ENCODE measurements around the gene PMVK.

The PMVK gene

GRCh38 chr1:154883919-154884868 is 52.3 kb downstream of the PMVK start:
- ATAC-seq (ENCODE audit: insufficient read depth, low read depth) (no peak), DNase-seq (no peak)
- no peaks in the 10 kb centered on the region for H3K79me2 ChIP-seq (ENCODE audit: insufficient read depth, low read length)
- H4K20me1 ChIP-seq (ENCODE audit: insufficient read depth, low read length), result no peaks in the 10 kb centered on the region
- H3K9ac ChIP-seq (ENCODE audit: low read depth, low read length), result no peak overlapping the region
- no peak for TF ChIP-seq EZH2 (IDR thresholded peaks at IDR 0.05; ENCODE audit: borderline replicate concordance, low read depth, low read length, severe bottlenecking)
- no peak for TF ChIP-seq CTCF (IDR thresholded peaks at IDR 0.05; ENCODE audit: borderline replicate concordance, extremely low read depth, low read length, poor library complexity, severe bottlenecking)
- no peak overlapping the region for H2AFZ ChIP-seq (ENCODE audit: low read depth, low read length)
- H3K27ac ChIP-seq (ENCODE audit: low read length), result no peak overlapping the region
- H3K9me3 ChIP-seq (ENCODE audit: insufficient read depth, low read length, severe bottlenecking), result no peaks in the 10 kb centered on the region
- H3K36me3 ChIP-seq (ENCODE audit: insufficient read depth, low read length), result no peaks in the 10 kb centered on the region
- no peak overlapping the region for H3K4me2 ChIP-seq (ENCODE audit: insufficient read depth, low read length)
- no peak overlapping the region for H3K4me3 ChIP-seq (ENCODE audit: low read depth in 1 of 2, low read length in 2 of 2)
- no peaks in the 10 kb centered on the region for H3K4me1 ChIP-seq (ENCODE audit: insufficient read depth, low read length)
- peaks cover 35% of the 10 kb centered on the region for H3K27me3 ChIP-seq (ENCODE audit: insufficient read depth, low read length, poor library complexity)

GRCh38 chr1:154881820-154882535 is 54.5 kb downstream of the PMVK start:
- Histone ChIP-seq H3K4me3 (ENCODE audit: low read depth in 1 of 2, low read length in 2 of 2) (no peak overlapping the region), H3K27me3 (ENCODE audit: insufficient read depth, low read length, poor library complexity) (peaks cover 25% of the 10 kb centered on the region), H3K9me3 (ENCODE audit: insufficient read depth, low read length, severe bottlenecking) (no peaks in the 10 kb centered on the region), H3K79me2 (ENCODE audit: insufficient read depth, low read length) (no peaks in the 10 kb centered on the region), H3K4me2 (ENCODE audit: insufficient read depth, low read length) (no peak overlapping the region), H3K27ac (ENCODE audit: low read length) (no peak overlapping the region), H3K9ac (ENCODE audit: low read depth, low read length) (no peak overlapping the region), H2AFZ (ENCODE audit: low read depth, low read length) (no peak overlapping the region), H4K20me1 (ENCODE audit: insufficient read depth, low read length) (no peaks in the 10 kb centered on the region), H3K36me3 (ENCODE audit: insufficient read depth, low read length) (no peaks in the 10 kb centered on the region), H3K4me1 (ENCODE audit: insufficient read depth, low read length) (no peaks in the 10 kb centered on the region)
- TF ChIP-seq EZH2 (IDR thresholded peaks at IDR 0.05; ENCODE audit: borderline replicate concordance, low read depth, low read length, severe bottlenecking) (no peak), CTCF (IDR thresholded peaks at IDR 0.05; ENCODE audit: borderline replicate concordance, extremely low read depth, low read length, poor library complexity, severe bottlenecking) (no peak)
- ATAC-seq (ENCODE audit: insufficient read depth, low read depth), result no peak
- no peak for DNase-seq

GRCh38 chr1:154880671-154881070 is 55.8 kb downstream of the PMVK start:
- TF ChIP-seq EZH2 (IDR thresholded peaks at IDR 0.05; ENCODE audit: borderline replicate concordance, low read depth, low read length, severe bottlenecking) (no peak), CTCF (IDR thresholded peaks at IDR 0.05; ENCODE audit: borderline replicate concordance, extremely low read depth, low read length, poor library complexity, severe bottlenecking) (no peak)
- Histone ChIP-seq H2AFZ (ENCODE audit: low read depth, low read length) (no peak overlapping the region), H3K79me2 (ENCODE audit: insufficient read depth, low read length) (no peaks in the 10 kb centered on the region), H3K4me1 (ENCODE audit: insufficient read depth, low read length) (no peaks in the 10 kb centered on the region), H3K9me3 (ENCODE audit: insufficient read depth, low read length, severe bottlenecking) (no peaks in the 10 kb centered on the region), H3K4me2 (ENCODE audit: insufficient read depth, low read length) (no peak overlapping the region), H3K36me3 (ENCODE audit: insufficient read depth, low read length) (no peaks in the 10 kb centered on the region), H3K9ac (ENCODE audit: low read depth, low read length) (no peak overlapping the region), H3K27ac (ENCODE audit: low read length) (no peak overlapping the region), H3K4me3 (ENCODE audit: low read depth in 1 of 2, low read length in 2 of 2) (no peak overlapping the region), H4K20me1 (ENCODE audit: insufficient read depth, low read length) (no peaks in the 10 kb centered on the region), H3K27me3 (ENCODE audit: insufficient read depth, low read length, poor library complexity) (peaks cover 25% of the 10 kb centered on the region)
- DNase-seq (no peak), ATAC-seq (ENCODE audit: insufficient read depth, low read depth) (no peak)
